PC-3 (cell line): ENCODE data around the gene ZNF296. TPM values are rescaled to one million over a fixed set of nuclear protein-coding genes. Genes with fewer than 3 reads are reported as not detected.

Experiments
- ATAC-seq: fragments of 200-7000 bp; cut with Tn5 transposase; 2 replicates; pipeline ENCODE4 v1.9.1; 2020; ENCODE audit warnings: mild to moderate bottlenecking, moderate library complexity
- BruUV-seq: library from RNA; stranded (reverse); fragments of 400-500 nt; replicated peaks from 2 replicates; lab custom pipeline; 2021; lab: Mats Ljungman, UMichigan
- CTCF ChIA-PET: fragments of 300-600 bp; sonication (Branson Sonifier 250); formaldehyde crosslinking; loops from one replicate; lab custom pipeline; 2022; ENCODE audit warnings: antibody characterized with exemption; lab: Charles Lee
- POLR2A ChIA-PET: fragments of 300-600 bp; sonication (Branson Sonifier 250); formaldehyde crosslinking; loops from one replicate; lab custom pipeline; 2022; ENCODE audit warnings: antibody characterized with exemption; ENCODE audit not compliant: unreplicated experiment; lab: Charles Lee
- DNase-seq: peaks from one replicate; pipeline ENCODE4 v3.0.0-alpha.2; 2015
- H2AFZ ChIP-seq: fragments of 300-600 bp; sonication (generic); 2 replicates; pipeline ENCODE4 v1.6.0; 2016; ENCODE audit warnings: antibody characterized with exemption, low read length
- H3F3A ChIP-seq: fragments of 300-600 bp; sonication (generic); one replicate; pipeline ENCODE4 v1.6.0; 2017; ENCODE audit warnings: antibody characterized with exemption, low read length, control low read depth, mild to moderate bottlenecking; ENCODE audit not compliant: unreplicated experiment
- H3K27ac ChIP-seq: fragments of 300-600 bp; sonication (generic); 2 replicates; pipeline ENCODE4 v1.5.1; 2016; ENCODE audit warnings: mild to moderate bottlenecking, low read length
- H3K27me3 ChIP-seq: fragments of 300-600 bp; sonication (generic); 2 replicates; pipeline ENCODE4 v1.6.1; 2016; ENCODE audit warnings: low read length, mixed read lengths
- H3K36me3 ChIP-seq: fragments of 300-600 bp; sonication (generic); 2 replicates; pipeline ENCODE4 v1.6.1; 2016; ENCODE audit warnings: low read depth, mixed run types, low read length, mixed read lengths
- H3K4me1 ChIP-seq: fragments of 300-600 bp; sonication (generic); 2 replicates; pipeline ENCODE4 v1.5.1; 2016; ENCODE audit warnings: low read length; ENCODE audit not compliant: insufficient read depth
- H3K4me2 ChIP-seq: fragments of 300-600 bp; sonication (generic); 2 replicates; pipeline ENCODE4 v1.6.0; 2016; ENCODE audit warnings: low read length
- H3K4me3 ChIP-seq: fragments of 300-600 bp; sonication (generic); 2 replicates; pipeline ENCODE4 v1.5.1; 2016; ENCODE audit warnings: mild to moderate bottlenecking, low read length, mixed read lengths
- H3K79me2 ChIP-seq: fragments of 300-600 bp; sonication (generic); 2 replicates; pipeline ENCODE4 v1.6.1; 2017; ENCODE audit warnings: low read length, mixed read lengths
- H3K9ac ChIP-seq: fragments of 300-600 bp; sonication (generic); 2 replicates; pipeline ENCODE4 v1.6.0; 2016; ENCODE audit warnings: mild to moderate bottlenecking, low read length
- H3K9me2 ChIP-seq: fragments of 300-600 bp; sonication (generic); replicated peaks from 2 replicates; pipeline ENCODE4 v1.6.1; 2016; ENCODE audit warnings: mixed run types, low read length, mixed read lengths
- H3K9me3 ChIP-seq: fragments of 300-600 bp; sonication (generic); 2 replicates; pipeline ENCODE4 v1.6.1; 2016; ENCODE audit warnings: low read length, mixed read lengths
- H4K20me1 ChIP-seq: fragments of 300-600 bp; sonication (generic); 2 replicates; pipeline ENCODE4 v1.6.1; 2016; ENCODE audit warnings: low read length, mixed read lengths
- CTCF ChIP-seq: fragments of 300-600 bp; sonication (generic); conservative IDR thresholded peaks from 2 replicates; pipeline ENCODE4 v1.5.1; 2017; ENCODE audit warnings: antibody characterized with exemption, low read depth, mild to moderate bottlenecking, low read length
- EZH2 ChIP-seq: fragments of 300-600 bp; sonication (generic); IDR thresholded peaks from one replicate; pipeline ENCODE4 v1.6.1; 2017; ENCODE audit warnings: antibody characterized with exemption, mild to moderate bottlenecking, low read length; ENCODE audit not compliant: unreplicated experiment
- EZH2phosphoT487 ChIP-seq: fragments of 300-600 bp; sonication (generic); IDR thresholded peaks from 2 replicates; pipeline ENCODE4 v1.6.1; 2018; ENCODE audit warnings: mild to moderate bottlenecking, antibody characterized with exemption, low read length, borderline replicate concordance
- intact Hi-C: fragments of 100-400 bp; cut with micrococcal nuclease; formaldehyde crosslinking; loops from 2 replicates; pipeline ENCODE4 v1.9.0; 2023
- total RNA-seq: library from RNA; depleted of rRNA; stranded (reverse); fragments of >200 nt; gene quantifications from 2 replicates; pipeline ENCODE4 v1.2.3, GENCODE V29; 2014

Gene ZNF296
- total RNA-seq, 1 experiment from 2014 or later, result 2.4 TPM

GRCh38 chr19:45100846-45101252, 24.6 kb upstream of the ZNF296 start:
- DNase-seq, result no peak
- intact Hi-C loops, result no loop called here
- POLR2A ChIA-PET, result no interaction called here

GRCh38 chr19:45100201-45100600, 23.9 kb upstream of the ZNF296 start:
- no TSS peak for BruUV-seq
- Histone ChIP-seq H2AFZ (no peak overlapping the region), H3K36me3 (no peaks in the 10 kb centered on the region), H3K4me2 (no peak overlapping the region), H3K27me3 (no peaks in the 10 kb centered on the region), H3K79me2 (peaks cover 98% of the 10 kb centered on the region), H4K20me1 (peaks cover 10% of the 10 kb centered on the region; the same call in 1 of the 2 replicates), H3K9me3 (no peaks in the 10 kb centered on the region), H3K27ac (no peak overlapping the region), H3K4me1 (peaks cover 27% of the 10 kb centered on the region), H3K9ac (no peak overlapping the region), H3K9me2 (no peaks in the 10 kb centered on the region), H3F3A (no peaks in the 10 kb centered on the region), H3K4me3 (no peak overlapping the region)
- ATAC-seq (no peak), DNase-seq (no peak)
- no peak for TF ChIP-seq EZH2
- CTCF ChIA-PET, result no interaction called here
- intact Hi-C loops, result no loop called here
- POLR2A ChIA-PET, result no interaction called here

More at GRCh38 chr19:45100846-45101252, 24.6 kb upstream of the ZNF296 start:
- Histone ChIP-seq H3K9ac (no peak overlapping the region), H3K27ac (no peak overlapping the region), H3K9me3 (no peaks in the 10 kb centered on the region), H3K4me1 (peaks cover 27% of the 10 kb centered on the region), H3K36me3 (no peaks in the 10 kb centered on the region), H3K9me2 (no peaks in the 10 kb centered on the region), H3F3A (no peaks in the 10 kb centered on the region), H4K20me1 (peaks cover 10% of the 10 kb centered on the region; the same call in 1 of the 2 replicates), H3K79me2 (peaks cover 98% of the 10 kb centered on the region), H2AFZ (no peak overlapping the region), H3K4me3 (no peak overlapping the region), H3K4me2 (no peak overlapping the region), H3K27me3 (no peaks in the 10 kb centered on the region)
- CTCF ChIA-PET, result no interaction called here
- ATAC-seq, result no peak
- TF ChIP-seq CTCF, result no peak
- TF ChIP-seq EZH2phosphoT487, result no peak
- no peak for TF ChIP-seq EZH2
- BruUV-seq, result no TSS peak

GRCh38 chr19:45099467-45100191, 23.4 kb upstream of the ZNF296 start:
- Histone ChIP-seq H3F3A (no peaks in the 10 kb centered on the region), H3K36me3 (no peaks in the 10 kb centered on the region), H3K27ac (no peak overlapping the region), H3K79me2 (peaks cover 98% of the 10 kb centered on the region), H3K4me1 (peaks cover 27% of the 10 kb centered on the region), H4K20me1 (peaks cover 10% of the 10 kb centered on the region; the same call in 1 of the 2 replicates), H2AFZ (no peak overlapping the region), H3K4me2 (0 out of 2 replicates have a peak overlapping the region, but pooled peaks have one; percentile 80), H3K9me3 (no peaks in the 10 kb centered on the region), H3K27me3 (no peaks in the 10 kb centered on the region), H3K9ac (no peak overlapping the region), H3K4me3 (no peak overlapping the region), H3K9me2 (no peaks in the 10 kb centered on the region)
- CTCF ChIA-PET, result interaction anchor here (0.5 kb wide), 1 partner anchor 159 kb away, joined by 3 read pairs; no protein-coding TSS in a partner anchor
- no TSS peak for BruUV-seq
- no peak for DNase-seq
- TF ChIP-seq EZH2 (no peak), EZH2phosphoT487 (no peak), CTCF (no peak)
- intact Hi-C loops, result loop anchor here (10.0 kb wide), 1 partner anchor 235 kb away; no protein-coding TSS in a partner anchor
- no peak for ATAC-seq
- POLR2A ChIA-PET, result no interaction called here
